HepG2 (cell line): ENCODE measurements around the gene METTL1. TPM values are rescaled to one million over a fixed set of nuclear protein-coding genes. Genes with fewer than 3 reads are reported as not detected.

ENCODE experiments used
- ATF7-NPFF ChIP-seq: sonication (generic); formaldehyde crosslinking; IDR thresholded peaks from 2 replicates; pipeline ENCODE4 v1.8.1; 2023; ENCODE audit warnings: mild to moderate bottlenecking, low read depth, missing genetic modification reagents, moderate library complexity
- CBFB ChIP-seq: sonication (generic); formaldehyde crosslinking; IDR thresholded peaks from 2 replicates; pipeline ENCODE4 v1.4.0; 2020; ENCODE audit warnings: missing genetic modification reagents
- CBX2 ChIP-seq, 2 experiments: fragments of 200-600 bp in 1 of 2; sonication (generic); formaldehyde crosslinking in 1 of 2; IDR thresholded peaks; 2 replicates each; pipeline versions ENCODE4 v1.7.0 to v1.8.1; 2018 to 2022; ENCODE audit warnings: low read depth in 2 of 2, low read length in 1 of 2, mild to moderate bottlenecking in 1 of 2, missing genetic modification reagents in 1 of 2
- CCAR2 ChIP-seq: fragments of 200-400 bp; formaldehyde crosslinking; optimal IDR thresholded peaks from 2 replicates; pipeline ENCODE3; 2018; ENCODE audit warnings: low read depth, mild to moderate bottlenecking, low read length, moderate library complexity
- CEBPG ChIP-seq: IDR thresholded peaks from 2 replicates; pipeline ENCODE4 v1.6.1; 2016
- GPBP1L1 ChIP-seq: sonication (generic); formaldehyde crosslinking; IDR thresholded peaks from 2 replicates; pipeline ENCODE4 v1.5.0; 2020; ENCODE audit warnings: mild to moderate bottlenecking, missing genetic modification reagents
- HCFC1 ChIP-seq: fragments of 150-350 bp; IDR thresholded peaks from 2 replicates; pipeline ENCODE4 v1.6.1; 2014; ENCODE audit warnings: low read depth, low read length
- HDAC1 ChIP-seq: sonication (generic); formaldehyde crosslinking; IDR thresholded peaks from 2 replicates; pipeline ENCODE4 v1.5.1; 2020; ENCODE audit warnings: mild to moderate bottlenecking, missing genetic modification reagents
- HMGA1 ChIP-seq: sonication (generic); formaldehyde crosslinking; conservative IDR thresholded peaks from 2 replicates; pipeline ENCODE4 v1.4.0; 2020; ENCODE audit warnings: missing genetic modification reagents
- HNRNPK ChIP-seq: fragments of 200-400 bp; formaldehyde crosslinking; IDR thresholded peaks from 2 replicates; pipeline ENCODE4 v1.6.1; 2018; ENCODE audit warnings: low read length, low read depth, moderate library complexity, mild to moderate bottlenecking; ENCODE audit not compliant: poor library complexity, severe bottlenecking
- KDM1A ChIP-seq: IDR thresholded peaks from 2 replicates; pipeline ENCODE4 v1.6.1; 2016; ENCODE audit warnings: missing compliant biosample characterization
- KDM4B ChIP-seq: sonication (generic); formaldehyde crosslinking; IDR thresholded peaks from 2 replicates; pipeline ENCODE4 v1.4.0; 2020; ENCODE audit warnings: missing genetic modification reagents
- PHF20 ChIP-seq: sonication (generic); formaldehyde crosslinking; IDR thresholded peaks from 2 replicates; pipeline ENCODE4 v1.5.0; 2020; ENCODE audit warnings: mild to moderate bottlenecking, missing genetic modification reagents
- PITX1 ChIP-seq: sonication (generic); formaldehyde crosslinking; IDR thresholded peaks from 2 replicates; pipeline ENCODE4 v1.5.1; 2020; ENCODE audit warnings: mild to moderate bottlenecking, missing genetic modification reagents
- PLSCR1 ChIP-seq: sonication (generic); formaldehyde crosslinking; IDR thresholded peaks from 2 replicates; pipeline ENCODE4 v1.5.0; 2020; ENCODE audit warnings: missing genetic modification reagents, mild to moderate bottlenecking, borderline replicate concordance
- POLR2AphosphoS5 ChIP-seq: IDR thresholded peaks from 2 replicates; pipeline ENCODE4 v1.6.1; 2012; ENCODE audit warnings: low read depth, low read length
- RFX3 ChIP-seq: IDR thresholded peaks from 2 replicates; pipeline ENCODE4 v1.6.1; 2016; ENCODE audit warnings: missing biosample characterization, missing genetic modification reagents
- RFX5 ChIP-seq: IDR thresholded peaks from 2 replicates; pipeline ENCODE4 v1.6.1; 2011; ENCODE audit warnings: low read depth, low read length, improper control_type of control experiment
- TBX2 ChIP-seq: sonication (generic); formaldehyde crosslinking; IDR thresholded peaks from 2 replicates; pipeline ENCODE4 v1.5.0; 2020; ENCODE audit warnings: missing genetic modification reagents, mild to moderate bottlenecking, borderline replicate concordance
- TEF ChIP-seq: sonication (generic); formaldehyde crosslinking; IDR thresholded peaks from 2 replicates; pipeline ENCODE4 v1.5.0; 2020; ENCODE audit warnings: missing genetic modification reagents
- THAP11 ChIP-seq: IDR thresholded peaks from 2 replicates; pipeline ENCODE4 v1.6.1; 2016; ENCODE audit warnings: missing biosample characterization, missing genetic modification reagents
- ZBTB8A ChIP-seq: sonication (generic); formaldehyde crosslinking; IDR thresholded peaks from 2 replicates; pipeline ENCODE4 v1.4.0; 2020; ENCODE audit warnings: mild to moderate bottlenecking, low read depth, missing genetic modification reagents, borderline replicate concordance
- ZGPAT ChIP-seq: IDR thresholded peaks from 2 replicates; pipeline ENCODE4 v1.6.1; 2016; ENCODE audit warnings: mild to moderate bottlenecking
- ZMYM3 ChIP-seq: sonication (generic); formaldehyde crosslinking; IDR thresholded peaks from 2 replicates; pipeline ENCODE4 v1.5.1; 2020; ENCODE audit warnings: mild to moderate bottlenecking, missing genetic modification reagents
- ZNF17 ChIP-seq: sonication (generic); formaldehyde crosslinking; IDR thresholded peaks from 2 replicates; pipeline ENCODE4 v1.5.0; 2020; ENCODE audit warnings: mild to moderate bottlenecking, missing genetic modification reagents
- ZNF234 ChIP-seq: sonication (generic); formaldehyde crosslinking; conservative IDR thresholded peaks from 2 replicates; pipeline ENCODE4 v1.5.1; 2020; ENCODE audit warnings: mild to moderate bottlenecking, missing genetic modification reagents
- ZNF549 ChIP-seq: sonication (generic); formaldehyde crosslinking; IDR thresholded peaks from 2 replicates; pipeline ENCODE4 v1.5.0; 2020; ENCODE audit warnings: missing genetic modification reagents
- ZNF564 ChIP-seq: sonication (generic); formaldehyde crosslinking; IDR thresholded peaks from 2 replicates; pipeline ENCODE4 v1.8.1; 2023; ENCODE audit warnings: mild to moderate bottlenecking, missing genetic modification reagents
- ZNF747 ChIP-seq: sonication (generic); formaldehyde crosslinking; IDR thresholded peaks from 2 replicates; pipeline ENCODE4 v1.8.1; 2023; ENCODE audit warnings: missing genetic modification reagents, mild to moderate bottlenecking, borderline replicate concordance
- polyA plus RNA-seq, 8 experiments: library from polyadenylated mRNA; depleted of rRNA in 3 of 8; stranded (reverse) in 7 of 8; unstranded in 1 of 8; fragments of >200 nt; fragmentation: Illumina TruSeq in 4 of 8; extraction: Trizol in 4 of 8; gene quantifications; 2 replicates each; pipeline versions ENCODE4 v1.2.1 to v1.2.3, GENCODE V29; 2011 to 2016; ENCODE audit warnings: low read depth in 4 of 8, missing spikeins in 1 of 8, mixed read lengths in 1 of 8; ENCODE audit not compliant: insufficient read depth in 1 of 8
- total RNA-seq, 5 experiments: library from RNA; depleted of rRNA; stranded (reverse); fragments of >200 nt; fragmentation: Illumina TruSeq; extraction: Trizol; gene quantifications; 2 replicates each; pipeline ENCODE4 v1.2.3, GENCODE V29; 2016; ENCODE audit warnings: low read depth in 1 of 5

The METTL1 gene
- total and polyA plus RNA-seq, 2 of the 13 experiments (the other 11 are each of a cell fraction or from before 2014, with no cell fraction given), result 34.7 to 36.9 TPM

GRCh38 chr12:57744777-57745484 is 27.0 kb downstream of the METTL1 start, which contains the start of gene TSPAN31 (continued):
- TF ChIP-seq PLSCR1 (CRISPR knock-in tag), result no peak
- TF ChIP-seq KDM1A, result no peak
- no peak for TF ChIP-seq ZMYM3 (CRISPR knock-in tag)
- TF ChIP-seq ZNF549 (CRISPR knock-in tag), result no peak
- no peak for TF ChIP-seq HCFC1
- no peak for TF ChIP-seq TBX2 (CRISPR knock-in tag)
- no peak for TF ChIP-seq ATF7-NPFF (CRISPR knock-in tag)
- TF ChIP-seq ZNF234 (CRISPR knock-in tag), result no peak
- no peak for TF ChIP-seq ZNF17 (CRISPR knock-in tag)
- no peak for TF ChIP-seq ZNF564 (CRISPR knock-in tag)
- no peak for TF ChIP-seq KDM4B
- TF ChIP-seq CBX2 (IDR thresholded peaks at IDR 0.05; ENCODE audit: low read depth, low read length), result no peak
- TF ChIP-seq CBX2 (CRISPR knock-in tag; IDR thresholded peaks at IDR 0.05; ENCODE audit: low read depth), result no peak
- no peak for TF ChIP-seq CBFB (CRISPR knock-in tag)
- no peak for TF ChIP-seq ZNF747
- TF ChIP-seq ZGPAT, result peak; percentile 71
- TF ChIP-seq RFX3, result no peak
- no peak for TF ChIP-seq ZBTB8A (CRISPR knock-in tag)
- peak; percentile 79 for TF ChIP-seq PHF20 (CRISPR knock-in tag)
- TF ChIP-seq POLR2AphosphoS5, result peak; percentile 91
- TF ChIP-seq TEF (CRISPR knock-in tag), result peak; percentile 31; the same call in 1 of the 2 replicates
- peak; percentile 65 for TF ChIP-seq CEBPG (CRISPR knock-in tag)
- 0 out of 2 replicates have a peak, but pooled peaks have one; percentile 43 for TF ChIP-seq HDAC1
- TF ChIP-seq PITX1 (CRISPR knock-in tag), result no peak
- TF ChIP-seq CCAR2, result no peak
- no peak for TF ChIP-seq GPBP1L1
- TF ChIP-seq THAP11 (CRISPR knock-in tag), result peak; percentile 66; the same call in 1 of the 2 replicates
- no peak for TF ChIP-seq HMGA1
- TF ChIP-seq HNRNPK, result peak; percentile 38
- TF ChIP-seq RFX5, result peak; percentile 86
